HG03469 (cell line): Measurements from ENCODE around the gene EBPL.
"Not testable (repeated sequence)": the region's sequence is repeated elsewhere in the genome, so short reads cannot be mapped to it uniquely, and the experiment has no call there.

Source experiments
- ATAC-seq: cut with Tn5 transposase; IDR thresholded peaks from one replicate; pipeline ENCODE4 v1.9.1; 2021; ENCODE audit warnings: mild to moderate bottlenecking, moderate library complexity, moderate number of reproducible peaks; ENCODE audit not compliant: unreplicated experiment

Gene EBPL

DNA sequence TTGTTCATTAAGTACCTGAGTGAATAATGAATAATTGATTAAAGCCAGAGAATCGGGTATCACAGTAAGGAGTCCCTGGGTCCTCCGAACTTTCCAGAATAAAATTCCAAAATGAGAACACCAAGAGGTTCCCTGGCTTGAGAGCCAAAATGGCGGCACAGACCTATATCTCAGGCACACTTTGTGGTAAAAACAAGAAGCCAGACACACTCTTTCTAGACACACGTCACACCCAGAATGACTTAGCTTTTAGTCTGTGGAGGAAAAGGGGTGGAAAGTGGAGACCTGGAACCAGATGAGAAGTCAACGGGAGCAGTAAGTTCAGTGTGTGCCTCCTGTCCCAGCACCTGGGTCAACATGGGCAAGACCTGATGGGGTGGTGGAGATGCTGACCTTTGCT lies 54.6 kb downstream of the EBPL start:
- no peak for ATAC-seq

DNA sequence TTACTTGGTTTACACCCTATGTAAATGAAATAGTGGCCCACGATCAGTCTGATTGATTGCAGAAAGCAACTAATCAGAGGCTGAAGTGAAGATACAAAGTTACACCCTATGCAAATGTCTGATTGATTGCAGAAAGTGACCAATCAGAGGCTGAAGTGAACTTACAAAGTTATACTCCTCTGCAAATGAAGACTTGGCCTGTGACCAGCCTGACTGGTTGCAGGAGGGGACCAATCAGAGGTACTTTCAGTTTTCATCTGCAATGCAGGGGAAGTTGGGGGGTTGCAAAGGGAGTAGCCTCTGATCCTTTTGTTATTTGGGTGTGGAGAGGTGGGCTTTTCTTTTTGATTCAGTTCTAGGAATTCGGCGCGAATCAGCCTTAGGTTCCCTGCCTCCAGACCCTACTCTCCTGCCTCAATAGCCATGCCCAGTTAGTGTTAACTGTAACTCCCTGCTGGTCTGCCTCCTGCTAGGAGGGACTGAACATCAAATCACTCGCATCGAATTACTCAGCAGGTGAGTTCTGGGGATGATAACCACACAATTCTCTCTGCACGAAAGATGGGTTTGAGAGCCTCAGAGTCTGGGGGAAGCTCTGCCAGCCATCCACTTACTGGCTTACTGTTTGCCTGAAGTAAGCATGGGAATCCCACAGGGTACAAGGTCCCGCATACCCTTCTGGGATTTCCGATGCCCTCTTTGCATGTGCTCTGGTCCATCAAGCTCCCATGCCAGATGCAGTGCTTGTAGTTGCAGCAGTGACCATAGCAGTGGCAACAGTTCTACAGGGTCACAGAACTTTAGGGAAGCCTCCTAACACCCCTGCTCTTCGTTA lies 55.5 kb downstream of the EBPL start:
- peak; percentile 35 for ATAC-seq

DNA sequence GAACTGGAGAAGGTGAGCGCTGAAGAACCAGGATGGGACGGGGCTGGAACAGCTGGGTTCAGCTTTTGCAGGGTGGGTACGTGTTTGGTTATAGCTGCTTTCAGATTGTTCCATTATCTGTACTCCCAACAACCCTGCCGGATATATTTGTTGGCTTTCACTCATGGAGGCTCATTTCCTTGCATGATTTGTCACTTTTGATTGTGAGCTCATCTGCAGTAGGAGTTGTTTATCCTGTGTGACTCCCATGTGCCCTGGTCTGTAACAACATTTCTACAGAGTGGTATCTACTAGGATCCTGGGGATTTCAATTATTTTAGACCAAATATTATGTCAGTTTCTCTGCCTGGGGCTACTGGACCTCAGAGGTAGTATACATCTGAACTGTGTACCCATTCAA lies 57.6 kb downstream of the EBPL start:
- no peak for ATAC-seq

DNA sequence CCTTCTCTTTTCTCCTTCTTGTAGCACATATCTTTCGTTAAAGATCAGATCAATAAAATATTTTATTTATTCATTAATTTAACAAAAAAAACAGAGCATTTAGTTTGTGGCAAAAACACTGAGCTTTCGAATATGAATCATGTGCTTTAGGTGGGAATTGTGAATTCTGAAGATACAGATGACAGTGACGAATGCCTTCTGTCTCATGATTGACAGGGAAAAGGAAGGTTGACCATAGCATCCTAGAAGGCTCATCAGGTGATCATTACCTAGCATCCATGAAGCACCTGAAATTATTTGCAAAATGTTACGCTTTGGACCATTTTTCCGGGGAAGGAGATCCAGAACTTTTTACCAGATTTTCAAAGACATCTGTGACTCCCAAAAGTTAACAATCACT lies 59.1 kb downstream of the EBPL start:
- no peak for ATAC-seq

DNA sequence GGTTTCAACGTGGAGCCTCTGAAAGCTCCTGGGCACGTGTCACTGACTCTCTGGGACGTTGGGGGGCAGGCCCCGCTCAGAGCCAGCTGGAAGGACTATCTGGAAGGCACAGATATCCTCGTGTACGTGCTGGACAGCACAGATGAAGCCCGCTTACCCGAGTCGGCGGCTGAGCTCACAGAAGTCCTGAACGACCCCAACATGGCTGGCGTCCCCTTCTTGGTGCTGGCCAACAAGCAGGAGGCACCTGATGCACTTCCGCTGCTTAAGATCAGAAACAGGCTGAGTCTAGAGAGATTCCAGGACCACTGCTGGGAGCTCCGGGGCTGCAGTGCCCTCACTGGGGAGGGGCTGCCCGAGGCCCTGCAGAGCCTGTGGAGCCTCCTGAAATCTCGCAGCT lies 60.7 kb downstream of the EBPL start:
- ATAC-seq = no peak

DNA sequence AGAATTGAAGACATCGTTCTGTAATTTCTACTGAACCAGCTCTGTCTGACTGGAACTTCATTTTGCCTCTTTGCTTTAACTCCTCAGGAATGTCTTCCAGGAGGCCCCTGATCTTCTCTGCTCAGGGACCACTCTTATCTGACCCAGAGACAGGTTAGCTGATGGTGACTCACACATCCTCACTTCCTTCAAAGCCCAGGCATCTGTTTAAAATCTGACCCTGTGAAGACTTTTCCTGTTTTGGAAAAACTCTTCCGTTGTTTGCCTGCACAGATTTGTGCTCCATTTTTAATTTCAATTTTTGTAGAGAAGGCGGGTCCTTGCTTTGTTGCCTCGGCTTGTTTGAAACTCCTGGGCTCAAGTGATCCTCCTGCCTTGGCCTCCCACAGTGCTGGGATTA lies 61.3 kb downstream of the EBPL start:
- no peak for ATAC-seq

DNA sequence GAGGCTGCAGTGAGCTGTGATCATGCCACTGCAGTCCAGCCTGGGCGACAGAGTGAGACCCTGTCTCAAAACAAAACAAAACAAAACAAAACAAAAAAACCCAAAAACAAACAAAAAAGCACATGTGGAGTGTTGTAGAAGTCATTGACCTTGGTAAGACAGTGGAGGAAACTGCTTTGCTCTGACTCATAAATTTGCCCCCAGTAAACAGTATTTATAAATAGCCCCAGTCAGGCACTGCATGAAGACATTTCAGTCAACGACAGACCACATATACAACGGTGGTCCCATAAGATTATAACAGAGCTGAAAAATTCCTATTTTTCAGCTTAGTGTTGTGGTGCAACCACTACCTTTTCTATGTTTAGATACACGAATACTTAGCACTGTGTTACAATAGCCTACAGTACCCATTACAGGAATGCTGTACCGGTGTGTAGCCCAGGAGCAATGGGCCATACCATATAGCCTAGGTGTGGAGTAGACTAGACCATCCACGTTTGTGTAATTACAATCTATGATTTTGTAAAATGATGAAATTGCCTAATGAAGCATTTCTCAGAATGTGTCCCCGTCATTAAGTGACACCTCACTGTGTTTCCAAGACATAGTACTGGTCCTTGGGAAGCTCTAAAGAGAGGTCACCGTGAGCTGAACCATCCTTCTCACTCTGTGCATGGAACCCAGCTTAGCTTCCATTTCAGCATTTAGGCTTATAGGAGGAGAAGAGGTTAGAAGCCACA lies 61.9 kb downstream of the EBPL start:
- ATAC-seq = no peak

DNA sequence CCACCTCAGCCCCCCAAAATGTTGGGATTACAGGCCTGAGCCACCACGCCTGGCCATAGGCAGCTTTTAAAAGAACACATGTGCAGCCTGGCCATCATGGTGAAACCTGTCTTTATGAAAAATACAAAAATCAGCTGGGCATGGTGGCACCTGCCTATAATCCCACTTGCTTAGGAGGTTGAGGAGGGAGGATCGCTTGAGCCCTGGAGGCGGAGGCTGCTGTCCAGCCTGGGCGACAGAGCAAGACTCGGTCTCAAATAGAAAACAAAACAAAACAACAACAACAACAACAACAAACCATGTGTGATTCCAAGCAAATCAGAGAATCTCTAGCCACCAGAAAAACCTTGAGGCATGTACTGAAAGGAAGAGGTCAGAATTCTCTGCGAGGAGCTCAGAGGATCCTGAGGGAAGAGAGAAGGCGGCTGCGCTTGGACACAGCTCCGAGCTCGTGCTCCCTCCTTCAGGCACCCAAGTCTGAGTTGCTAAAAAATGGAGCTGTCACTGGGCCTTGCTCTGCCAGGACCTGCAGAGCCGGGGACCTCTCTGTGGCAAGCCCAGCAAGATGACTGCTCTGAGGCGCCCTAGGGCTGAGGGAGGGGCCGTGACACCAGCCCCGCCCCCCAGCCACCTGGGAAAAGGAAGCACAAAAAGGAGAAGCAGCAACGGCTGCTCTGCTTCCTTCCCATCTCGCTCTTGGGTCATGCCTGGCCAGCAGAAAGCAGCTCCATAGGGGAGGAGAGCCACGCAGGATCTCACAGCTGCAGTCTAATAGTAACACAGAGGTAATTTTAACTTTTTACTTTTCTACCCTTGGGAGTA lies 63.2 kb downstream of the EBPL start, which contains the start of gene ARL11:
Gene ARL11, plus strand, starts transcription at position 677 of the 822 bp plus-strand sequence. CDS start 1,941 bp downstream, outside the sequence.
- ATAC-seq = peak; percentile 92

DNA sequence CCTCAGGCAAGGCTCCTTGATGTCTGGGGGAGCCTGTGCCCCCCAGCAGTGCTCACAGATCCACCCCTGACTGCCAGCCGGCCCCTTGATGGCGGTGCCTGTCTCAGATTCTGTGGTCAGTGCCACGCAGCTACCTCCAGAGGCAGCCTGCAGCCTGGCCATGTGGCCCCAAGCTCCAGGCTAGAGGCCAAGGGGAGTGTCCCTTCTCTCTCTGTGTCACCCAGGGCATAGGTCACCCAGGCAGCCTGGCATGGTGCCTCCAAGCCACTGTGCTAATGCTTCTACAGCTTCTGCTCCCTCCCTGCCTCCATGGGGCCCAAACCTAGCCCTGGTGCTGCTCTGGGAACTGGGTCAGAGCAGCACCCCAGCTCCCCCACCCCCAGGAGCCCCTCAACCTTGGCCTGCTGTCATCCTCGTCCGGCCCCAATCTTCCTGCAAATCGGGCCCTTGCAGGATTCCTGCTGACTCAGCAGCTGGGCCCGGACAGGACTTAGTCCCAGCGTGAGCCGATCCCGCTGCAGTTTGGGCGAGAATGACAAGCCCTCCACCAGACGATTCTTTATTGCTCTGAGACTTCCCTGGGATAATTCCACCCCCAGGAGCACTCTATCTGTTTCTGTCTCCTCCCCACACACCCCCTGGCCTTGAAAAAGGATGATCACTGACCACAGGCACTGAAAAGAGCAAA lies 65.8 kb downstream of the EBPL start:
- no peak for ATAC-seq

DNA sequence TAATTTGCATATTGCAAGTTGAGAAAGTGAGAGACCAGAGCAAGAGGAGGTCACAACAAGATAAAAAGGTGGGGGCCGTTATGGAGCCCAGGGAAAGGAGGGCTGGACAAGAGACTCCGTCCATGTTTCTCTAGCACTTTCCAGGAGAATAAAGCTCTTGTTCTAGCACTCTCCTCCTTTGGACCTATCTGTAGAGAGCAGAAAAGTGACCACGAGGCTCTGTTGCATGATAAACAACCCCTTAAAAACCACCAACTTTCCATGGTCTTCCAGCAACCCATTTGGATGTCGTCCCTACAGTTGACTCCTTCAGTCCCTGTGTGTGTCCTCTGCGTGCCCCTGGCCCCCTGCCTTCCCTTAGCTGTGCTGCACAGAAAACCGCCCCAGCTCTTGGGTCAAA lies 67.1 kb downstream of the EBPL start:
- ATAC-seq = no peak

DNA sequence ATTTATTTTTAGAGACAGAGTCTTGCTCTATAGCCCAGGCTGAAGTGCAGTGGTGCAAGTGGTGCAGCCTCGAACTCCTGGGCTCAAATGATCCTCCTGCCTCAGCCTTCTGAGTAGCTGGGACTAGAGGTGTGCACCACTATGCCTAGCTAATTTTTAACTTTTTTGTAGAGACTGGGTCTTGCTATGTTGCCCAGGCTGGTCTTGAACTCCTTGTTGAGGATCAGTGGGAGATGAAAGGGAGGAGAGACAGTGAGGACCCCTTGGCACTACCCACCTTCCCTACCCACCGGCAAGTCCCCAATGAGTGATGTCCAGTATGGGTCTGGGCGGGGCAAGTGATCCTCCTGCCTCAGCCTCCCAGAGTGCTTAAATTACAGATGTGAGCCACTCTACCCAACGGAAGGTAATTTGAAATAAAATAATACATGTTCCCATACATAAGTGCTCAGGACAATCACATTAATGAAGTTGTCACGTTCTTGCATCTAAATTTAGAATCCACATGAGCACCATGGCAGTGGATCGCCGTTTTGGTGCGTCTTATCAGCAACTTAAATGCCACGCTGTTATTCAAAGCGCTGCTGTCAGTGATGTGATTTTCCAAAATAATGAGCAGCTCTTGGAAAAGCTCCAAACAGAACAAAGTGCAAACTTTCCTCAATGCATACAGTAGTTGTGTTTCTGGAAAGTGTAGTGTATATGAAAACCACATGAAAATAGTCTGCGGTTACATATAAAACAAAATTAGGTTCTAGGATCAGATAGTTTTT lies 68.9 kb downstream of the EBPL start:
- ATAC-seq = no peak

DNA sequence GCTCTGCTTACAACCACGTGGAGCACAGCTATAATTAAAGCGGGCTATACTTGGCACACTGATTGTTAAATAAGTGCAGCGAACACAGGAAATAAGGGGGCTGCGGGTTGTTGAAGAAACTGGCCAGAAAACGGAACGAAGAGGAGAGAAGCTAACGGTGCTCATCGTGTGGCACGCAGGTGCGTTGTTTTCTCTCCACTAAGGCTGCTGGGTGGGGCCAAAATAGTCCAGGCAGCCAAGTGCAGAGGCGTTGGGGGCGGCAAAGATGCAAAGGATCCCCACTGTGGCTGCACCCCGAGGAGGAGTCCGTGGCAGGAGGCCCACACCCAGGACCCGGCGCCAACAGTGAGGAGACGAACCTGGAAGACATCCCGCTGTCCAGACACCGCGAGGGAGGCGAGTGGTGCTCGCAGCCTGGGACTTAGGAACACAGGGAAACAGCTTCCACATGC lies 71.1 kb downstream of the EBPL start:
- no peak for ATAC-seq

DNA sequence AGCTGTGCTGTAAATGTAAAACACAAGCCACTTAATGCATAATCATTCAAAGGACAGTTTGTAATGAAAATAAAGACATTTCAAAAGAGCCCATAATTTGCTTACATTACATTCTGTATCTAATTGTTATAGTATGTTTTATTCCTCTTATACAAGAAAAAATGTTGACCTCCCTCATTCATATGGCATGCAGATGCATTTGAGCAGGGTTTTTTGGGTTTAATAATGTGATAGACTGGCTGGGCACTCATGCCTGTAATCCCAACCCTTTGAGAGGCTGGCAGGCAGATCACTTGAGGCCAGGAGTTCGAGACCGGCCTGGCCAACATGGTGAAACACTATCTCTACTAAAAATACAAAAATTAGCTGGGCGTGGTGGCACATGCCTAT lies 74.6 kb downstream of the EBPL start:
- ATAC-seq = no peak

DNA sequence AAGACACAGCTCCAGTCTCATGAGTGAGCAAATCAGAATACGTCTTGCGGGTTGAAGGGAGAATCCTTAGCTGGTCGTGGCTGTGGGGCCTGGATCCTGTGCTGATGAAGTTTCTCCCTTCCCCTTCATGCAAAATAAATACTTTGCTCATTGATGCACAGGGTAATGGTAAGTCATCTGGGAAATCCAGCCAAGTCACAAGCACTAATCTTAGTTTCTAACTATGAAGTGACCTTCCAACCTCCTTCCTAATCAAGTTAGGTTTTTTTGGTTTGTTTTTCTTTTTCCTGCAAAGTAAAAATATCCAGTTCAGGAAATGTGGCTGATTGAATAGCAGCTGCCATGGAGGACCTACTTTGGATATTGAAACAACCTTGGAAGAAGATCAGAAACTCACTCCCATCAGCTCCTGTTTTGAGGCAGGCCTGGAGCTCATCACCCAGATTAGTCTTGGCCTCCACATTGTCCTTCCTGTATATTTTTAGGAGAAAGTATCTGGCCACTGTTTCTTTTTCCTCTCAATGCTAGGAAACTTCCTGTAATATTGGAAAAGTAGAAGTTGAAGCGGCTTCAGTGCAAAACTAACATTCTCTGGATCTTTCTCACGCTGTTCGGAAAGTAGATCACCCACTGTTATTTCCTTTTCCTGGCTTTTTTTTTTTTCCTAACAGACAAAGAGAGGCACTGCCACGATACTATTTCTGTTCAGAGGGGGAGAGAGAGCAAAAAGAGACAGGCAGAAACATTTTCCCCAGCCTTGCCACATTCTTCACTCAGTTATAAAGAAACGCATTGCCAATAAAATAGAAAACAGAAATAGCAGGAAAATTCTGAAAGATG lies 75.2 kb downstream of the EBPL start:
- no peak for ATAC-seq

DNA sequence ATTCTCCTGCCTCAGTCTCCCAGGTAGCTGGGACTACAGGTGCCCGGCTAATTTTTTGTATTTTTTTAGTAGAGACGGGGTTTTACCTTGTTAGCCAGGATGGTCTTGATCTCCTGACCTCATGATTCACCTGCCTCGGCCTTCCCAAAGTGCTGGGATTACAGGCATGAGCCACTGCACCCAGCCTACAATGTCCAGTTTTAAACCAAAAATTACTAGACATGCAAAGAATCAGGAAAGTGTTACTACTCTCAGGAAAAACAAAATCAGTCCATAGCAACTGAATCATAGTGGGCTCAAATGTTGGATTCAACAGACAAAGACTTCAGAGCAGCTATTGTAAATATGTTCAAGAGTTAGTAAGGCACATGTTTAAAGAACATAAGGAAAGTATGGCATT lies 79.2 kb downstream of the EBPL start:
- ATAC-seq = not testable (repeated sequence)
